Measurements from ENCODE around the gene JARID2.

Gene JARID2

DNA sequence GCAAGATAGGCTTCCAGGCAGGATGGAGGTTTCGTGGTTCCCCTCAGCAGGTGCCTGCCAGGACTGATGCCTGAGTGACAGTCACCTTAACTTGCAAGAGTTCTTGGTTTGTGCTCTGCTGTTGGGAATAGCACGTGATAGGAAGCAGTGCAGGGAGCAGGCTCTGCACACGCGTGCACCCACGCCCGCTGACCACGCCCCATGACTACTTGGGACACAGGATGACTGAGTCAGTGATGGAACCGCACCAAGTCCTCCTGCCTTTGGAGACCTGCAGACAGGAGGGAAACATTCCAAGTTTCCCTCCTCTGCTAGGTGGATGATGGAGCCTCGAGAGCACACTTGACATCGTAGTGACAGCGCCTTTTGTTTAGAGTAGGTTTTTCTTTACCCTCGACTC is 252.8 kb downstream of the JARID2 start:
- Mint-ChIP-seq H3K4me3 (no peak overlapping the region), H3K9me3 (no peaks in the 10 kb centered on the region), H3K4me1 (no peaks in the 10 kb centered on the region), H3K27ac (no peak overlapping the region), H3K27me3 (no peaks in the 10 kb centered on the region), H3K36me3 (ENCODE audit: low read depth) (peaks cover 37% of the 10 kb centered on the region)
- no peak for DNase-seq
- no peak for ATAC-seq

DNA sequence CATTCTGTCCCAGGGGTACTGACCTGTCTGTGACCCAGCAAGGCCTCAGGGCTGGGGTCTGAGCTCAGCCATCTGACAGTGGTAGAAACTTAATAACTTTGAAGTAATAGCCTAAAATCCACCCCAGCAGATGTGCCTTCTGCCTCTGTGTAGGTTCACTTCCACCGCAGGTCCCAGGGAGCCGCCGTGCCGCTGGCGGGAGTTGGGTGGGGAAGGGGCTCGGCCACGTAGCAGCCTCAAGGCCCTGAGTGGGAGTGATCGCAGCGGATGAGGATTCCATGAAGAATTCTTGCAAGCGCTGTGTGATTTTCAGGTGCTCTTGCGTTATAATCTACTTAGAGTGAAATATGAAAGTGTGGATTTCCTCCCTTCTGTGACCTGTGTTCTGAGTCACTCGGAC is 253.3 kb downstream of the JARID2 start:
- H3K4me3 Mint-ChIP-seq, result no peak overlapping the region
- H3K27ac Mint-ChIP-seq, result no peak overlapping the region
- no peaks in the 10 kb centered on the region for H3K4me1 Mint-ChIP-seq
- ATAC-seq, result no peak
- H3K9me3 Mint-ChIP-seq, result no peaks in the 10 kb centered on the region
- no peaks in the 10 kb centered on the region for H3K27me3 Mint-ChIP-seq
- peaks cover 37% of the 10 kb centered on the region for H3K36me3 Mint-ChIP-seq (ENCODE audit: low read depth)
- DNase-seq, result no peak

DNA sequence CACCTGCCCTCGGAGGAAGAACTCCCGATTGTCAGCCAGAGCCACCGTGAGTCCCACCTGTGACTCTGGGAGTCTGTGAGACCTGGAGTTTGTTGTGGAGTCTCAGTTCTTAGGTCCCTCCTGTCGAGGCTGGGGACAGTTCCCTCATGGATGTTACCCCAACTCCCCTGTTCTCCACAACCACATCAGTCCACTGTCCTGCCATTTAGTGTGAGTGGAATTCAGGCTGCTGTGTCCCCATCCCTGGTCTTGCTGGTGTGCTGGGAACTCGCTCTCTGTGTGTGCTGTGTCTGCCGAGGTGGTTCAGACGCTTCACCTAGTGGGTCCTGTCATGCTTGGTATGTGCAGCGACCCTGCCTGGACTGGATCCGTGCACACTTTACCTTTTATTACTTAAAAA is 253.7 kb downstream of the JARID2 start:
- DNase-seq (no peak), ATAC-seq (no peak)
- no peaks in the 10 kb centered on the region for H3K4me1 Mint-ChIP-seq
- H3K36me3 Mint-ChIP-seq (ENCODE audit: low read depth), result peaks cover 42% of the 10 kb centered on the region
- H3K27me3 Mint-ChIP-seq, result no peaks in the 10 kb centered on the region
- no peak overlapping the region for H3K27ac Mint-ChIP-seq
- no peaks in the 10 kb centered on the region for H3K9me3 Mint-ChIP-seq
- H3K4me3 Mint-ChIP-seq, result no peak overlapping the region

DNA sequence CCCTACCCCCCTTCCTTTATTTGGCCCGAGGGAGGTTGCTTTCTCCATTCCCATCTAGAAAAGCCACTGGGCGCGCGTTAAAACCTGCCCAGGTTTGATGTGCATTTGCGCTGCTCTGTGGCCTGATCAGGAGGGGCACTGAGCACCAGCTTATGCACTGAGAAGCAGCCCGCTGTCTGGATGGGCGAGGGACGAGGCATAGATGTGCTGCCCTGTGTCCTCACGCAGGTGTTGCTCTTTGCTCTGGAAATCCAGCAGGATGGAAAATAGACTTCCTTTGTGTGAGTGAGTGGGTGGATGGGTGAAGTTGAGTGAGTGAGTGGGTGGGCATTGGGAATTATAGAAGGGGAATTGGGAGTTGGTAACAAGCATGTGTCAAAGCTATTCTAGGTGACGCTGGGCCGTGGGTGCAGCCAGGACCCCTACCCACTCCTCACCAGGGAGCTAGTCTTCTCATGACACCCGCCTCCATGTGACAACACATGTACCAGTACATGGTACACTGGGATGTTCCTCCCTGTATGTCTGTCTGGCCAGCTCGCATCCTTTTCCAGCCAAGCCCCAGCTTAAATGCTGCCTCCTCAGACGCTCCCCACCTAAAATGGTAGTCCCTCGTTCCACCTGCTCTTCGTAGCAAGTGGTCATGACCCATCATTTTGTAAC is 254.3 kb downstream of the JARID2 start:
- Mint-ChIP-seq H3K4me3 (no peak overlapping the region), H3K27ac (peak overlapping the region; percentile 64), H3K36me3 (ENCODE audit: low read depth) (peaks cover 45% of the 10 kb centered on the region), H3K27me3 (no peaks in the 10 kb centered on the region), H3K4me1 (peaks cover 3% of the 10 kb centered on the region), H3K9me3 (no peaks in the 10 kb centered on the region)
- no peak for DNase-seq
- no peak for ATAC-seq

DNA sequence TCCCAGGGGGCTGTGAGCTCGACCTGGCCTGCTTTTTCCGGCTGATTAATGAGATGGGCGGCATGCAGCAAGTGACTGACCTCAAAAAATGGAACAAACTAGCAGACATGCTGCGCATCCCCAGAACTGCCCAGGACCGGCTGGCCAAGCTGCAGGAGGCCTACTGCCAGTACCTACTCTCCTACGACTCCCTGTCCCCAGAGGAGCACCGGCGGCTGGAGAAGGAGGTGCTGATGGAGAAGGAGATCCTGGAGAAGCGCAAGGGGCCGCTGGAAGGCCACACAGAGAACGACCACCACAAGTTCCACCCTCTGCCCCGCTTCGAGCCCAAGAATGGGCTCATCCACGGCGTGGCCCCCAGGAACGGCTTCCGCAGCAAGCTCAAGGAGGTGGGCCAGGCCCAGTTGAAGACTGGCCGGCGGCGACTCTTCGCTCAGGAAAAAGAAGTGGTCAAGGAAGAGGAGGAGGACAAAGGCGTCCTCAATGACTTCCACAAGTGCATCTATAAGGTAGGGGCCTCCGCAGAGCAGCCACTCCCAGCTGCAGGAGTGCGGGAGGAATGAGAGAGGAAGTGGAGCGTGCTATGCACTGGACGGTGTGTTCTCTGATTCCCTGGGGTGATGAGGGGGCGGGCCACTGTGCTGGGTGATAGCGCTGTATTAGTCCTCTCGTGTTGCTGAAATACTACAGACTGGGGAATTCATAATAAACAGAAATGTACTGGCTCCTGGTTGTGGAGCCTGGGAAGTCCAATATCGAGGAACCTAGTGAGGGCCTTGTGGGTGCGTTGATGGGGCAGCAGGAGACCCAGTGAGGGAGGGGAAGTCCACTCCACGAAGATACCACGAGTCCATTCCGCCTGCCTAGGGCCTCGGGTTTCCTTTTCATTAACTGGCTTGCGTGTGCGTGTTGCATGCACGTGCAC is 255.3 kb downstream of the JARID2 start:
- Mint-ChIP-seq H3K27ac (no peak overlapping the region), H3K27me3 (no peaks in the 10 kb centered on the region), H3K4me3 (no peak overlapping the region), H3K36me3 (ENCODE audit: low read depth) (peaks cover 41% of the 10 kb centered on the region), H3K4me1 (peaks cover 3% of the 10 kb centered on the region), H3K9me3 (no peaks in the 10 kb centered on the region)
- ATAC-seq (no peak), DNase-seq (no peak)

DNA sequence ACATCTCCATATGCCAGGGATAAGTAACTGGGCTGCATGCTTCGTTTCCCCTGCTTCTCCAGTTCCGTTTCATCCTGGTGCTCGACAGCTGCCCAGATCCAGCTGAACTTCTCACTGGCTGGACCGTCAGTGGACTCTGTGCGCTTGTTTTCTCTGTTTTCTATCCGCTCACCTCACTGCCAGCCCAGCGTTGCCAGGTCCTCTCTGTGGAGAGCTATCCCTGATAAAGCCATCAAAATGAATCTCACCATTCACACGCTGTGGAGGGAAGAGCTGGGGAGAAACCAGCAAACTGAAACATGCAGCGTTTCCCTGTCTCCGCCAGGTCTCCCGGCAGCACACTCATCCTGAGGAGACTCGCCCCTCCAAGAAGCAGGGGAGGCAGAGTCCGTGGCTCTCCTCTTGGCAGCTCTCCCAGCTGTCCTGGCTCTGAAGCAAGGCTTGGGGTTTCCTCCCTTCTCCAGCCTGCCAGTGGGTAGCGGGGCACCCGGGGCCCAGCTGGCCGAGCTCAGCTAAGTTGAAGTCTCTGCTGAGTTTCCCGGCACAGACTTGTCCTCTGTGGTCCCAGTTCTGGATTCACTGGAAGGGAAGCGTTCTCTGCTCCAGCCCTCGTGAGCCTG is 256.1 kb downstream of the JARID2 start:
- H3K9me3 Mint-ChIP-seq, result no peaks in the 10 kb centered on the region
- peaks cover 42% of the 10 kb centered on the region for H3K36me3 Mint-ChIP-seq (ENCODE audit: low read depth)
- H3K4me1 Mint-ChIP-seq, result peaks cover 3% of the 10 kb centered on the region
- DNase-seq, result no peak
- H3K4me3 Mint-ChIP-seq, result no peak overlapping the region
- no peaks in the 10 kb centered on the region for H3K27me3 Mint-ChIP-seq
- ATAC-seq, result no peak
- peak overlapping the region; percentile 31 for H3K27ac Mint-ChIP-seq

DNA sequence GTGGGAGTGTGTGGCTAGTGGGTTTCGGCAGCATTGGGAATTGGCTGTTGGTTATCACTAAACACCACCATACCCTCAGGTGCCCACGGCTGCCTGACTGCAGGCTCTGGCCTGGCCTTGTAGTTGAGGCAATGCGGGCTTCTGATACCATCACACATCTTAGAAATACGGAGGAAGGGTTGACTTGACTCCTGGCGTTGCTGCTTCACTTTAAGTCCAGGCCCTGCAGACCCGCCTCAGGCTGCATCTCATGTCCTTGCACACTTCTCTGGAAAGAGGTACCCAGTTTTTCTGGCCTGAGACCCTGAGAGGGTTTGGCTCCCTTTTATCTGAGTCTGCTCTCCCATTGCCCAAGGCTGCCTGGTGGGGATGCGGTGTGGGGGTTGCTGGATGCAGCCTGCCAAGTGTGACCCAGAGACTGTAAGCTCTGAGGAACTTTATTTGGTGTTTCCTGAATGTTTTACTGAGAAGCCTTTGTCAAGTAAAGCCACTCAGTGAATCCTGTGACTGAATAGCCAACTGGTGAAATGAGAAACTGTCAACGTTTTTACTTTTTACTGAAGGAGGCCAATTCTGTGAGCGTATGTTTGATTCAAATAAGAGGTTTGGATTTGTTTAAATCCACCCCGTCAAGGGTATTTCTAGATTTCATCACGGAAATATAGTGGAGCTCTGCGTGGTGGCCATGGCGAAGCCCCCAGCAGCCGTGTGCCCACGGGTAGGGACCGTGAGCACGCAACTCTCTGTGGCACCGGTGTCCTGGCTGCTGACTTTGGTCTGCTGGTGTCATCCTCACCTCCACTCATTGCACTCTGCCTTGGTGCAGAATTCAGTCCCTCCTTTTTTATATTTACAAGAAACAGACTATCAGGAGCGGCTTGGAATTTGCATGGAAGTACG is 256.8 kb downstream of the JARID2 start:
- ATAC-seq (no peak), DNase-seq (no peak)
- peaks cover 3% of the 10 kb centered on the region for H3K4me1 Mint-ChIP-seq
- no peak overlapping the region for H3K4me3 Mint-ChIP-seq
- no peaks in the 10 kb centered on the region for H3K9me3 Mint-ChIP-seq
- no peaks in the 10 kb centered on the region for H3K27me3 Mint-ChIP-seq
- H3K36me3 Mint-ChIP-seq (ENCODE audit: low read depth), result peaks cover 47% of the 10 kb centered on the region
- H3K27ac Mint-ChIP-seq, result no peak overlapping the region

DNA sequence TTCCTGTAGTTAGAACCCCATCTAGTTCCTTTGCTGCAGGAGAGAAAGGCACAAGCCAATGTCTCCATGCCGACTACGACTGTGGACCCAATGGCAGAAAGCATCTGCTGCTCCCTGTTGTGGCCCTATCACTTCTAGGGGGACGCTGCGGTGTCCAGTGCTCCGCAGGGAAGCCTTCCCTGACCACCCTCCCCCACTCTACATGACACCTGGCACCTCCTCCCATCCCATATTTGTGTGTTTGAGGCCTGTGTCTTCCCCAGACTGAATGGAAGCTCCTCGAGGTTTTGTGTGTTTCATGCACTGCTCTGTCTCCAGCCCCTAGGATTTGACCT is 257.4 kb downstream of the JARID2 start:
- H3K36me3 Mint-ChIP-seq (ENCODE audit: low read depth), result peaks cover 44% of the 10 kb centered on the region
- H3K4me3 Mint-ChIP-seq, result no peak overlapping the region
- H3K4me1 Mint-ChIP-seq, result peaks cover 3% of the 10 kb centered on the region
- DNase-seq (no peak), ATAC-seq (no peak)
- H3K27ac Mint-ChIP-seq, result no peak overlapping the region
- no peaks in the 10 kb centered on the region for H3K27me3 Mint-ChIP-seq
- H3K9me3 Mint-ChIP-seq, result no peaks in the 10 kb centered on the region

DNA sequence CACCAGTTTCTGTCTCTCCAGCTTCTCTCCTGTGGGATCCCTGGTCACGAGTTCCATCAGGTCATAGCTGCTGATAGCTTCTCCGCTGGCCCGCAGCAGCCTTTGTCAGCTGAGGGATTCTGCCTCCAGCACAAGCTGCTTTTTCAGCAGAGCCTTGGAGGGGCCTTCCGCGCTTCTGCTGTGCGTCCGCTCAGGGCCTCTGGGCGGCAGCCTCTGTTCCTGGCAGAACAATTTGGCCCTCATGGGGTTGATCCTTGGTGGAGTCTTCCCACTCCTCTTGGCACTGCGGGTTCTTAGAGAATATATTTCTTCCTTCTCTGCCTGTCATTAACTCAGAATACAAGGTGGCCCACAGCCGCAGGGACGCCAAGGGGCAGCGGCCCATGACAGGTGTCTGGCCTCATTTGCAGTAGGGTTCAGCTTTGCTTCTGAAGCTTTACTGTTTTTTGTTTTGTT is 258.2 kb downstream of the JARID2 start:
- no peak for ATAC-seq
- Mint-ChIP-seq H3K4me3 (no peak overlapping the region), H3K27me3 (no peaks in the 10 kb centered on the region), H3K36me3 (ENCODE audit: low read depth) (peaks cover 50% of the 10 kb centered on the region), H3K27ac (no peak overlapping the region), H3K4me1 (peaks cover 3% of the 10 kb centered on the region), H3K9me3 (no peaks in the 10 kb centered on the region)
- DNase-seq, result no peak

DNA sequence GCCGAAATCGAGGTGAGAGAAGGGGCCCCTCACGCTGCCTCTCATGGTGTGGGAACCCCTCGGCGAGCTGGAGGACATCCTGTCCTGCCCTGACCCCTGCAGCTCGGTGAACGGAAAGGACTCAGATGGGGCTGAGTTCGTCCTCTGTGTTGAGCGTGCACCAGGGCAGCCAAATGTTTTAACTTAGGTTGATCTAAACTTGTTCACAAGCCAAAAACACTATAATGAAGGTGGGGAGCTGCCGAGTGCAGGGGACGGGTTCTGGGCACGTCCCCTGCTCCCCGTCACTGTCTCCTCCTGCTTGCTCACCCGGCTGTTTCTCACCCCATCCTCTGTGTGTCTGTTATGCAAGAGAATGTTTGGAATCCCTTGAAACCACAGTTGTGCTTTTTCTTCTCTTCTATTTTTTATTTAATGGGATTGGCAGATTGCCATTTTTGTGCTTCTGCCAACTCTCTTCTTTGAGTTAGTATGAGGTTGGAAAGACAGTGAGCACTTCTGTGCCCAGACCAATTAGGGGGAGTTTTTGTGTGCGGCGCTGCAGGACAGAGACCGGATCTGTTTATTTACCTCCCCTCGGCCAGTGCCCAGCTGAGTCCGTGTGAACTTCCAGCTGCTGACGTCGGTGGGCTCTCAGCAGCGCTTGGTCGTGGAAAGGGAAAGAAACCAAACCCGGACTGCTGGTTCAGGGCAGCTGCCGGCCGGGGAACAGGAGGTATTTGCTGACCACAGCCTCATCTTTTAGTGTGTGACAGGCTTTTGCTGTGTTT is 258.9 kb downstream of the JARID2 start:
- Mint-ChIP-seq H3K36me3 (ENCODE audit: low read depth) (peaks cover 47% of the 10 kb centered on the region), H3K27ac (no peak overlapping the region), H3K4me1 (peaks cover 5% of the 10 kb centered on the region), H3K9me3 (no peaks in the 10 kb centered on the region), H3K27me3 (no peaks in the 10 kb centered on the region), H3K4me3 (no peak overlapping the region)
- no peak for DNase-seq
- no peak for ATAC-seq

DNA sequence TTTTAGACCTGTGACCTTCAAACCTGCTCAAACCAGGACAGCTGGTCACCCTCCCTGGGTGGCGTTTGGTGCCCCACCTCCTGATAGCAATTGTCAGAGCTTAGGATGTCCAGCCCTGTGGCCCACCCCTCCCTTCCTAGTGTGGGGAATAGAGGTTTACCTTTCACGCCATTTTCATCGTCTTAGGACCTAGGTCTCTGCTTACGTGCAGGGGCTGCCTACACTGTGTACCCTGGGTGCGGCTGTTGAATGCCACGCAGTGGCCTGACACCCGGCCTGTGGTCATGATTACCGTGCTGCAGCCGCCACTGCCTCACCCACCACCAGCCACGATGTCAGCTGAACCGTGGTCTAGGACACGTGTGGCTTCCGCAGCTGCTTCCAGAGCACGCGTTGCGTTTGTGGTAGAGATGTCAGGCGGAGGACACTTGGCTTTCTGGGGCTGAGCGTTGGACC is 259.6 kb downstream of the JARID2 start:
- Mint-ChIP-seq H3K36me3 (ENCODE audit: low read depth) (peaks cover 46% of the 10 kb centered on the region), H3K27me3 (no peaks in the 10 kb centered on the region), H3K4me3 (no peak overlapping the region), H3K4me1 (peaks cover 6% of the 10 kb centered on the region), H3K27ac (peak overlapping the region; percentile 39), H3K9me3 (no peaks in the 10 kb centered on the region)
- ATAC-seq (no peak), DNase-seq (no peak)

DNA sequence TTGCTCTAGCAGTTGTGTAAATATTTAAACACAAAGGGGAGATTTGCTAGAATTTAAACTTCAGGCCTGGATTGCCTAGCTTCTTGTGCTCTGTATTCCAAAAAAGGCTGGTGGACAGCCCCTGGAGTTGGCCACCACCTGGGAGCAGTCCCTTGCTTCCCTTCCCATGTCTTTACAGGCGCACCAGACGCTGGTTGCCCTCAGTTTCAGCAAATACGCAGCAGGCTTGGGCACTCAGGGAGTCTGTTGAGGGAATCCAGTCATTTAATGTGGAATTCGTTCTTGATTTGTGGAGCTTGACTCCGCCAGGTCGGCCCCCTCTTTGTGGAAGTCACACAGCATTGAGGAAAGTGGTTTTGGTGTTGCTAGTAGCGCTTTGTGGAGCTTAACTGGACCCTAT is 260.2 kb downstream of the JARID2 start:
- H3K4me3 Mint-ChIP-seq, result no peak overlapping the region
- peak overlapping the region; percentile 39 for H3K27ac Mint-ChIP-seq
- ATAC-seq, result no peak
- no peaks in the 10 kb centered on the region for H3K27me3 Mint-ChIP-seq
- DNase-seq, result no peak
- peaks cover 6% of the 10 kb centered on the region for H3K4me1 Mint-ChIP-seq
- no peaks in the 10 kb centered on the region for H3K9me3 Mint-ChIP-seq
- peaks cover 46% of the 10 kb centered on the region for H3K36me3 Mint-ChIP-seq (ENCODE audit: low read depth)

DNA sequence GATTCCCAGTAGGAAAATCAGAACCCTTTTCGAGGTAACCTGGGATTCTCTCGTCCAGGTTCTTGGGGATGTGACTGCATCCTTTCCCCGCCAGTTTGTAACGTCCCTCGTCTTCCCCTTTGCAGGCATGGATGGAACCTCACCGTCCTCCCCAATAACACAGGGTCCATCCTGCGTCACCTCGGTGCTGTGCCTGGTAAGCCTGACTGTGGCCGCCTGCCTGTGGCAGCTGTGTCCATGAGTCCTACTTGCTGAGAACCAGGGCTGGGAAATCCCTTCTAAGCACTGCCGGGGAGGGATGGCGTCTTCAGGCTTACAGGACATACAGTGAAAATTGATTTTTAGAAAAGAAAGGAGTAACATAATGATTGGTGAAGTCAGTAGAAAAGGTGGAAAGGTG is 261.4 kb downstream of the JARID2 start:
- no peak overlapping the region for H3K4me3 Mint-ChIP-seq
- no peak overlapping the region for H3K27ac Mint-ChIP-seq
- no peak for ATAC-seq
- peaks cover 47% of the 10 kb centered on the region for H3K36me3 Mint-ChIP-seq (ENCODE audit: low read depth)
- no peaks in the 10 kb centered on the region for H3K27me3 Mint-ChIP-seq
- peaks cover 6% of the 10 kb centered on the region for H3K4me1 Mint-ChIP-seq
- no peak for DNase-seq
- H3K9me3 Mint-ChIP-seq, result no peaks in the 10 kb centered on the region

Data from activated naive CD8-positive, alpha-beta T cell treated with anti-CD3 and anti-CD28 coated beads, Interleukin-2, amount 50 U/mL, for 24 hours (primary cell).